Stimulated activated CD4-positive, alpha-beta T cell treated with anti-CD3 and anti-CD28 coated beads, Interleukin-12 subunit alpha, Interleukin-12 subunit beta, amount 100 ng/mL, for 24 hours (primary cell): ENCODE data around the gene PROB1.
"Not testable (repeated sequence)": the region's sequence is repeated elsewhere in the genome, so short reads cannot be mapped to it uniquely, and the experiment has no call there.

Source experiments
- DNase-seq, 2 experiments: peaks; one replicate each; pipeline ENCODE4 v3.0.0-alpha.2; 2020; ENCODE audit warnings: low read depth in 2 of 2

PROB1 gene

GRCh38 chr5:139392678-139393496 is 2.0 kb downstream of the PROB1 start:
- peak in 1 of 2 experiments; percentile 78 for DNase-seq

- no peak for DNase-seq
These were observed 2.6 kb downstream of the PROB1 start for GRCh38 chr5:139392324-139392677.

- DNase-seq = no peak
These were observed 3.2 kb downstream of the PROB1 start for GRCh38 chr5:139391570-139392323.

GRCh38 chr5:139390639-139391569 is 4.0 kb downstream of the PROB1 start:
- no peak for DNase-seq

- DNase-seq = peak in 1 of 2 experiments; percentile 34
These were observed 4.9 kb downstream of the PROB1 start, which contains the start of gene MZB1 for GRCh38 chr5:139389701-139390638. Gene MZB1 (minus strand): TSS chr5:139389913. CDS start chr5:139389856, 57 bp downstream.

GRCh38 chr5:139388198-139388821 is 6.6 kb downstream of the PROB1 start:
- no peak for DNase-seq

GRCh38 chr5:139387611-139388197 is 7.2 kb downstream of the PROB1 start:
- no peak for DNase-seq

GRCh38 chr5:139386956-139387355 is 7.9 kb downstream of the PROB1 start:
- not testable (repeated sequence) for DNase-seq

- no peak for DNase-seq
These were observed 8.9 kb downstream of the PROB1 start for GRCh38 chr5:139386050-139386438.

GRCh38 chr5:139385061-139386049 is 9.5 kb downstream of the PROB1 start:
- no peak for DNase-seq

GRCh38 chr5:139384591-139385051 is 10.3 kb downstream of the PROB1 start:
- no peak for DNase-seq

- no peak for DNase-seq
These were observed 10.8 kb downstream of the PROB1 start for GRCh38 chr5:139383993-139384590.

- DNase-seq = no peak
These were observed 11.5 kb downstream of the PROB1 start, which contains the start of gene SLC23A1 for GRCh38 chr5:139383275-139383992. Gene SLC23A1 (minus strand): TSS chr5:139383297. CDS start chr5:139383253, 44 bp downstream.

- no peak for DNase-seq
These were observed 12.1 kb downstream of the PROB1 start for GRCh38 chr5:139382807-139383206.

GRCh38 chr5:139381837-139382761 is 12.8 kb downstream of the PROB1 start:
- no peak for DNase-seq
